ENCODE results near the gene AFG3L2. TPM values are rescaled to one million over a fixed set of nuclear protein-coding genes. Genes with fewer than 3 reads are reported as not detected.
"Not testable (repeated sequence)": the region's sequence is repeated elsewhere in the genome, so short reads cannot be mapped to it uniquely, and the experiment has no call there.

Gene AFG3L2
- polyA plus RNA-seq (ENCODE audit: insufficient read length in 4 of 4): 10 to 100 TPM; 66.5 to 76.6 (median 69.7) TPM

DNA sequence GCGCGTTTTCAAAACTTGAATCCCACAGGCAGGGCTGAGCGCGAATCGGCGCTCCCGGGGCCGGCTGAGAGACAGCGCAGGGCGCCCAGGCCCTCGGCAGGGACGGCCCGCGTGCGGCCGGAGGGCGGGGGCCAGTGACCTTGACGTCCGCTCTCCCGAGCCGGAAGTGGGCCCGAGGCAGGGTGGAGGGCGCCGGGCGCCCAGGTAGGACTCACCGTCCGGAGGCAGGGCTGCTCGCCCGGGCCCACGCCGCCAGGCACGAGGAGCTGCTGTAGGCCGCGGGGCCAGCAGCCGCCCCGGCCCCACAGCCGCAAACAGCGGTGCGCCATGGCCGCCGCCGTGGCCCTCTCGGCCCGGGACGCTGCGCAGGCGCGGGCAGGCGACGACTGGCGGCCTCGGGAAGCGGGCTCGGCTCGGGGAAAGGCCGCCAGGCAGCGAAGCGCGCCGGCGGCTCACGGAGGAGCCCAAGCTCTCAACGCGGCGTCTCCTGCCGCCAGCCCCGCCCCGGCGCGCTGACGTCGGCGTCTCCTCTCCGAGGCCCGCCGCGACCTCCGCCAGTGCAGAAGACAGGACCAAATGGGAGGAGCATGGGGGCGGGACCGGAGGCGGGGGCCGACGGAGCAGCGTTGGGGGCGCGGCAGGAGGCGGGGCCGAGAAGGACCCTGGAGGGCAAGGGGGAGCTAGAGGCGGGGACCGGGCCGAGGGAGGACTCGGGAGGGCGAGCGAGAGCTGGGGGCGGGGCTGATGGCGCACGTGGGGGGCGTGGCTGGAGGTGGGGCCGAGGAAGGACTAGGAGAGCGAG is at the start of gene AFG3L2:
AFG3L2 (minus strand) TSS at position 474 of the 802 bp plus-strand sequence; CDS start at position 329, 145 bp downstream.
- peak; percentile 95 to 98 (median 97) for DNase-seq (ENCODE audit: low read depth in 4 of 4, low spot score in 3 of 4)

DNA sequence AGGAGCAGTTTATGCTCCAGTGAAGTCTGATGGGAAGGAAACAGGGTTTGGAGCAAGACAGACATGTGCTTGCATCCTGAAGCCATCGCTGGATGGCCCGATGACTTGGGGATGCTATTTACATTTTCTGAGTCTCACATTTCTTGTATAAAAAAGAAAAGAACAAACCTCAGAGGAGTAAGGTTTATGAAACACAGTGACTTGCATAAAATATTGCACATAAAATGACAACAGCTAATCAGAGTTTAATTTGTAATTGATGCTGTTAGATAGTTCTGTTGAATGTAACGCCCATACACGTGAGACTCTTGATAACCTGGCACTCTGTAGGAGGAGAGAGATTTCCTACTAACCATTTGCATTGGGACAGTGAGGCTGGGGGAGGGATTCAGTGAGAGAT is 47.2 kb upstream of the AFG3L2 start:
- no peak for DNase-seq (ENCODE audit: low read depth in 4 of 4, low spot score in 3 of 4)

- no peak for DNase-seq (ENCODE audit: low read depth in 4 of 4, low spot score in 3 of 4)
These were observed 46.8 kb upstream of the AFG3L2 start for GRCh38 chr18:12423820-12424219.

GRCh38 chr18:12423393-12423792 is 46.4 kb upstream of the AFG3L2 start:
- no peak for DNase-seq (ENCODE audit: low read depth in 4 of 4, low spot score in 3 of 4)

- DNase-seq (ENCODE audit: low read depth in 4 of 4, low spot score in 3 of 4): no peak
These were observed 45.9 kb upstream of the AFG3L2 start for GRCh38 chr18:12422936-12423335.

DNA sequence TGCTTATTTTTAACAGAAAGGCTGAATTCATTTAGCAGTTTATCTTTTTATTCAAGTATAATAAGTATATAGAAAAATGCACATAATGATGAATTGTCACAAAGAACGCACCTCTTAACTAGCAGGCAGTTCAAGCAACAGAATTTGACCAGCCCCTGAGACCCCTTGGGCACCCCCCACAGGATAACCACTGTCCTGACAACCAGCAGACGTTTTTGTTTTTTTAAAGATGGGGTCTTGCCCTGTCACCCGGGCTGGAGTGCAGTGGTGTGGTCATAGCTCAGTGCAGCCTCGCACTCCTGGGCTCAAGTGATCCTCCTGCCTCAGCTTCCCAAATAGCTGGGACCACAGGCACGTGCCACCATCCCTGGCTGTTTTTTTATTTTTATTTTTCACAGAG is 44.7 kb upstream of the AFG3L2 start:
- no peak for DNase-seq (ENCODE audit: low read depth in 4 of 4, low spot score in 3 of 4)

DNA sequence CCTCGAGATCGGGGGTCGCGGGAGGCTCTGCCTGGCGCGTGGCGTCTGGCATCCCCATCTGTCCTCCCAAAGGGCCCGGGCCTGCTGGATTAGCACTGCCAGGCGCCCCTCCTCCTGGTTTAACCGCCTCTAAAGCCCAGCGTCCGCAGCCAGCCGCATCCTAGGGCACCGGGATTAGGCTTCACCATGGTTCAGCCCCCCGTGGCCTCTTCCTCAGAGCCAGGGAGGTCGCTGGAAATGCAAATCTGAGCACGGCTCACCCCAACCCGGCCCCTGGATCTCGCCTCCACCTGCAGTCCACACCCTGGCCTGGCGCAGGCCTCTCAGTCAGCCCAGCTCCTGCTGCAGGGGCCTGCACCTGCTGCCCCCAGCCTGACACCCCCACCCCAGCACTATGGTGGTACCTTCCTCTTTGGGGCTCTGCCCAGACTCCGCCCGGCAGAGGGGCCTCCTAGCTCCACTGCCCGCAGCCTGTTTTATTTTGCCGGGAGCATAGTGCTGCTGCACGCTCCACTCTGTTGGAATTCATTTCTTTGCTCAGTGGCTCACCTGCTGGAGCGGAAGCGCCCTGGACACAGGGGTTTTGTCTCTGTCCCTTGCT is 43.9 kb upstream of the AFG3L2 start:
- peak in 3 of 4 donors; percentile 23 to 38 (median 36) for DNase-seq (ENCODE audit: low read depth in 4 of 4, low spot score in 3 of 4)

GRCh38 chr18:12417687-12418086 is 40.7 kb upstream of the AFG3L2 start:
- DNase-seq (ENCODE audit: low read depth in 4 of 4, low spot score in 3 of 4): no peak

- DNase-seq (ENCODE audit: low read depth in 4 of 4, low spot score in 3 of 4): no peak
These were observed 39.2 kb upstream of the AFG3L2 start for GRCh38 chr18:12416098-12416729.

GRCh38 chr18:12411456-12411855 is 34.4 kb upstream of the AFG3L2 start:
- no peak for DNase-seq (ENCODE audit: low read depth in 4 of 4, low spot score in 3 of 4)

DNA sequence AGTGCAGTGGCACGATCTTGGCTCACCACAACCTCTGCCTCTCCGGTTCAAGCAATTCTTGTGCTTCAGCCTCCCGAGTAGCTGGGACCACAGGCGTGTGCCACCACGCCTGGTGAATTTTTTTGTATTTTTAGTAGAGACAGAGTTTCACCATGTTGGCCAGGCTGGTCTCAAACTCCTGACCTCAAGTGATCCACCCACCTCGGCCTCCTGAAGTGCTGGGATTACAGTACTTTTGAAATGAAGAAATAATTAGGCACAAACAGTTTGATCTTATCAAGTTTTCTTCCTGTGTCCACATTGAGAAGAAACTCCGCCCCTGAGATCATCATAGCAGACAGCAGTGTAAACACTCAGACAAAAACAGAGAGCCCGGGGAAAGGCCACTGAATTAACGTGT is 33.7 kb upstream of the AFG3L2 start:
- not testable (repeated sequence) for DNase-seq (ENCODE audit: low read depth in 4 of 4, low spot score in 3 of 4)

DNA sequence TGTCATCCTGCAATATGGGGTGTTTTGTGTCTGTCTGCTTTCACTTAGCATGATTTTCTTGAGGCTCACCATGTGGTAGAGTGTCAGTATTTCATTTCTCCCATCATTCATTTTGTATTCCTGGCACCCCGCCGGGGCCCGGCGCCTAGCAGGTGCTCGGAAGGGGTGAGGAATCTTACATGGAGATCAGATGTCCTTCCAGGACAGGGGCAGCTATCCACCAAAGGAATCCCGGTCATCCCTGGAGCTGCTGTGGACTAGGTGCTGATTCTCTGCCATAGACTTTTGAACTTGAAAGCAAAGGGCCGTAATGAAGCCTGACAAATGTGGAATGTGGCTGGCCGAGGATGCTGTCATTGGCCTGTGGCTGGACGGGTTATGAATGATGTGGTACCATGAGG is 33.1 kb upstream of the AFG3L2 start:
- no peak for DNase-seq (ENCODE audit: low read depth in 4 of 4, low spot score in 3 of 4)

GRCh38 chr18:12409469-12409868 is 32.4 kb upstream of the AFG3L2 start:
- DNase-seq (ENCODE audit: low read depth in 4 of 4, low spot score in 3 of 4): no peak

GRCh38 chr18:12408247-12408869 is 31.3 kb upstream of the AFG3L2 start:
- peak in 1 of 4 donors; percentile 23 for DNase-seq (ENCODE audit: low read depth in 4 of 4, low spot score in 3 of 4)

DNA sequence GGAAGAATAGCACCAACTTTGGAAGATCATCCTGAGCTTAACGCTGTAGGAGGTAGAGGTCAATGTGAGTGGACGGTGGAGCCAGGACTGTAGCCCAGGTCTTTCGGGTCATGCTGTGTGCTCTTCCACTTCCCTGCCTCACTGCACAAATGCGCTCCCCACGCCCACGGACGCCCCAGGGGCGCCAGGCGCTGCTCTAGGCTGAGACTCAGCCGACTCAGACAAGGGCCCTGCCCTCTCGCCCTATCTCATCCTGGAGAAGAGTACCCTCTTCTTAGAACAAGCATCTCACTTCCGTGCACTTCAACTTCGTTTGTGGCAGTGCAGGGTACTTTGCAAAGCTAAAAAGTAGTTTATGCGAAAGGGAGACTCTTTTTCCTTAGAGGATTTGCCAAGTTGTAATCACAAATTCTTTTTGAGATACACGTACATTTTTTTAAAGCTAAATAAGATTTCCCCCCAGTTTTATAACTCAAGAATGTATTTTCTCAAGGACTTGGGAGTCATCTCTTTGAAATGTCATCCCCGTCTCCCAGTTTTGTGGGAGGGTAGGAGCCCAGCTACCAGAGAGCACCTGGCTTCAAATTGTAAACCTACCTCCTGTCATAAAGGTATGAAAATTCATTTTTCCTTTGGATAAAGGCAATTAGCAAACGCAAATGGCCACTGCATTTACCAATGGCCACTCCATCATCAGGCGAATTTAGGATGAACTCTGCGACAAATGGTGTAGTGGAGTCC is 29.5 kb upstream of the AFG3L2 start:
- DNase-seq (ENCODE audit: low read depth in 4 of 4, low spot score in 3 of 4): no peak

GRCh38 chr18:12405066-12405465 is 28.0 kb upstream of the AFG3L2 start:
- DNase-seq (ENCODE audit: low read depth in 4 of 4, low spot score in 3 of 4): no peak

GRCh38 chr18:12403601-12404506 is 26.8 kb upstream of the AFG3L2 start:
- DNase-seq (ENCODE audit: low read depth in 4 of 4, low spot score in 3 of 4): no peak

GRCh38 chr18:12401881-12402280 is 24.9 kb upstream of the AFG3L2 start:
- DNase-seq (ENCODE audit: low read depth in 4 of 4, low spot score in 3 of 4): no peak

DNA sequence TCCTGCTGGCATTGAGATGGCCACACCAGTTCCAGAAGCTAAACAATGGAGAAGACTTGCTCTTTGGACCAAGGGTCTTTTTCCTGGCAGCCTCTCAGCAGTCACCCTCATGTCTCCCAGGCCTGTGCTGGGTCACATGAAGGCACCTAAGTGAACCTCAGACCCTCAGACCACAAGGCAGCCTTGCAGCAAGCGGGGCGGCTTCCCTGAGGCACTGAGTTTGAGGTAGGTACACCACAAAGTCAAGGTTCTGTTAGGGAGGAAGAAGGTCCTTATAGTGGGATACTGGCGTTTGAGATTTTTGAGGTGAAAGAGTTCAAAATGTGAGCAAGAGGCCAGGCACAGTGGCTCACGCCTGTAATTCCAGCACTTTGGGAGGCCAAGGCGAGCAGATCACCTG is 22.2 kb upstream of the AFG3L2 start:
- DNase-seq (ENCODE audit: low read depth in 4 of 4, low spot score in 3 of 4): no peak

Data from right renal pelvis (tissue), 4 donors.